HG02610 (cell line): ENCODE data around the gene RGS1.

Experiments
- ATAC-seq: cut with Tn5 transposase; IDR thresholded peaks from one replicate; pipeline ENCODE4 v1.9.1; 2021; ENCODE audit warnings: mild to moderate bottlenecking, moderate library complexity; ENCODE audit not compliant: unreplicated experiment

Gene RGS1

GRCh38 chr1:192575499-192576189, at the start of gene RGS1:
Gene RGS1, plus strand, starts transcription at chr1:192575773. Its CDS starts 20 bp downstream, at chr1:192575793.
- ATAC-seq, result peak; percentile 78

GRCh38 chr1:192527111-192527795, 48.3 kb upstream of the RGS1 start:
- ATAC-seq, result no peak

- ATAC-seq, result peak; percentile 43
These were observed 47.6 kb upstream of the RGS1 start for GRCh38 chr1:192527950-192528349.

- ATAC-seq, result no peak
These were observed 46.4 kb upstream of the RGS1 start for GRCh38 chr1:192529031-192529755.

- no peak for ATAC-seq
These were observed 45.8 kb upstream of the RGS1 start for GRCh38 chr1:192529811-192530210.

- peak; percentile 89 for ATAC-seq
These were observed 45.3 kb upstream of the RGS1 start for GRCh38 chr1:192530254-192530653.

- ATAC-seq, result peak; percentile 80
These were observed 44.4 kb upstream of the RGS1 start for GRCh38 chr1:192531037-192531703.

- ATAC-seq, result no peak
These were observed 40.9 kb upstream of the RGS1 start for GRCh38 chr1:192534666-192535065.

- ATAC-seq, result no peak
These were observed 39.5 kb upstream of the RGS1 start for GRCh38 chr1:192535916-192536664.

- ATAC-seq, result peak; percentile 83
These were observed 36.9 kb upstream of the RGS1 start for GRCh38 chr1:192538407-192539296.

- no peak for ATAC-seq
These were observed 36.1 kb upstream of the RGS1 start for GRCh38 chr1:192539297-192540092.

- no peak for ATAC-seq
These were observed 32.1 kb upstream of the RGS1 start for GRCh38 chr1:192543445-192543844.

- peak; percentile 47 for ATAC-seq
These were observed 29.6 kb upstream of the RGS1 start for GRCh38 chr1:192545896-192546521.

GRCh38 chr1:192546596-192547190, 28.9 kb upstream of the RGS1 start:
- no peak for ATAC-seq

- no peak for ATAC-seq
These were observed 28.1 kb upstream of the RGS1 start for GRCh38 chr1:192547501-192547900.

- ATAC-seq, result no peak
These were observed 25.6 kb upstream of the RGS1 start for GRCh38 chr1:192549937-192550336.

GRCh38 chr1:192550922-192551534, 24.5 kb upstream of the RGS1 start:
- peak; percentile 77 for ATAC-seq
